ENCODE measurements around the gene BMPR1A. TPM values are rescaled to one million over a fixed set of nuclear protein-coding genes. Genes with fewer than 3 reads are reported as not detected.

The BMPR1A gene
- total and polyA plus RNA-seq, 10 of the 15 experiments (the other 5 are each of a cell fraction or from before 2014, with no cell fraction given): 2.3 to 22.7 (median 13.1) TPM

- no peak for TF ChIP-seq NKRF (conservative IDR thresholded peaks at IDR 0.05)
- TF ChIP-seq, protein P1, sequence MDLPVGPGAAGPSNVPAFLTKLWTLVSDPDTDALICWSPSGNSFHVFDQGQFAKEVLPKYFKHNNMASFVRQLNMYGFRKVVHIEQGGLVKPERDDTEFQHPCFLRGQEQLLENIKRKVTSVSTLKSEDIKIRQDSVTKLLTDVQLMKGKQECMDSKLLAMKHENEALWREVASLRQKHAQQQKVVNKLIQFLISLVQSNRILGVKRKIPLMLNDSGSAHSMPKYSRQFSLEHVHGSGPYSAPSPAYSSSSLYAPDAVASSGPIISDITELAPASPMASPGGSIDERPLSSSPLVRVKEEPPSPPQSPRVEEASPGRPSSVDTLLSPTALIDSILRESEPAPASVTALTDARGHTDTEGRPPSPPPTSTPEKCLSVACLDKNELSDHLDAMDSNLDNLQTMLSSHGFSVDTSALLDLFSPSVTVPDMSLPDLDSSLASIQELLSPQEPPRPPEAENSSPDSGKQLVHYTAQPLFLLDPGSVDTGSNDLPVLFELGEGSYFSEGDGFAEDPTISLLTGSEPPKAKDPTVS (IDR thresholded peaks at IDR 0.05; ENCODE audit: low read depth, low read length): no peak
- no peak for TF ChIP-seq HCFC1 (IDR thresholded peaks at IDR 0.05; ENCODE audit: low read length)
- TF ChIP-seq BCLAF1 (IDR thresholded peaks at IDR 0.05): no peak
- TF ChIP-seq LARP7 (IDR thresholded peaks at IDR 0.05): no peak
- no peak for TF ChIP-seq CEBPZ (IDR thresholded peaks at IDR 0.05; ENCODE audit: low read depth, low read length)
- TF ChIP-seq RBBP5 (conservative IDR thresholded peaks at IDR 0.05): no peak
- TF ChIP-seq ATF2 (IDR thresholded peaks at IDR 0.05; ENCODE audit: low read length): no peak
- peak; percentile 1; the same call in 1 of the 2 replicates for TF ChIP-seq SPI1 (IDR thresholded peaks at IDR 0.05; ENCODE audit: borderline replicate concordance, insufficient read depth, low read depth, low read length)
- 0 out of 3 replicates have a peak, but pooled peaks have one; percentile 25 for TF ChIP-seq POU2F2 (IDR thresholded peaks at IDR 0.05; ENCODE audit: borderline replicate concordance, low read depth, low read length)
- TF ChIP-seq CEBPB (IDR thresholded peaks at IDR 0.05; ENCODE audit: borderline replicate concordance in 1 of 2, low read depth in 2 of 2, low read length in 2 of 2): no peak
- TF ChIP-seq HDGF (IDR thresholded peaks at IDR 0.05): 0 out of 2 replicates have a peak, but pooled peaks have one; percentile 46
- no peak for TF ChIP-seq SUZ12 (IDR thresholded peaks at IDR 0.05; ENCODE audit: unreplicated experiment)
- TF ChIP-seq ZZZ3 (IDR thresholded peaks at IDR 0.05; ENCODE audit: control insufficient read depth, insufficient read length, low read depth): no peak
- TF ChIP-seq POLR2A (IDR thresholded peaks at IDR 0.05; ENCODE audit: low read depth, low read length): no peak
- no peak for TF ChIP-seq RUNX3 (IDR thresholded peaks at IDR 0.05; ENCODE audit: low read length)
- no peak for TF ChIP-seq FOXK2 (IDR thresholded peaks at IDR 0.05)
- 0 out of 2 replicates have a peak, but pooled peaks have one; percentile 30 for TF ChIP-seq MTA3 (IDR thresholded peaks at IDR 0.05; ENCODE audit: borderline replicate concordance, low read length)
Measured at GRCh38 chr10:86965986-86966654, 209.7 kb downstream of the BMPR1A start (continued).

All from GM12878 (cell line).